Activated T-helper 1 cell treated with anti-CD3 and anti-CD28 coated beads, Interleukin-12 subunit alpha, Interleukin-12 subunit beta, Interleukin-2, Interleukin-4 antibody, amounts not matched to agents 30 ng/mL and 10 ng/mL and 1 ng/mL, durations not matched to agents 14 hours and 24 hours and 36 hours (primary cell): Measurements from ENCODE around the gene MOB1A. TPM values are rescaled to one million over a fixed set of nuclear protein-coding genes. Genes with fewer than 3 reads are reported as not detected.
"Not testable (repeated sequence)": the region's sequence is repeated elsewhere in the genome, so short reads cannot be mapped to it uniquely, and the experiment has no call there.

ENCODE experiments used
- DNase-seq: peaks from one replicate; pipeline ENCODE4 v3.0.0; 2021; ENCODE audit warnings: low spot score
- H3K27ac Mint-ChIP-seq: one replicate; pipeline ENCODE4 v1.8.0; 2021; ENCODE audit warnings: mild to moderate bottlenecking, mixed read lengths
- H3K27me3 Mint-ChIP-seq: one replicate; pipeline ENCODE4 v1.8.0; 2022; ENCODE audit warnings: mild to moderate bottlenecking, moderate library complexity, mixed read lengths; ENCODE audit not compliant: insufficient read depth
- H3K36me3 Mint-ChIP-seq: one replicate; pipeline ENCODE4 v1.8.0; 2021; ENCODE audit warnings: low read depth, mixed read lengths
- H3K4me1 Mint-ChIP-seq: one replicate; pipeline ENCODE4 v1.8.0; 2021; ENCODE audit warnings: low read depth, mixed read lengths
- H3K4me3 Mint-ChIP-seq: one replicate; pipeline ENCODE4 v1.8.0; 2021; ENCODE audit warnings: mild to moderate bottlenecking, moderate library complexity, mixed read lengths
- H3K9me3 Mint-ChIP-seq: one replicate; pipeline ENCODE4 v1.8.0; 2021; ENCODE audit warnings: mixed read lengths
- intact Hi-C: fragments of 100-400 bp; cut with micrococcal nuclease; formaldehyde crosslinking; loops from one replicate; pipeline ENCODE4 v1.15.1; 2024
- total RNA-seq: library from RNA; stranded (reverse); gene quantifications from 2 replicates; pipeline ENCODE4 v1.2.3, GENCODE V29; 2022

The MOB1A gene
- total RNA-seq, 1 donor from 2014 or later: 207 TPM

DNA sequence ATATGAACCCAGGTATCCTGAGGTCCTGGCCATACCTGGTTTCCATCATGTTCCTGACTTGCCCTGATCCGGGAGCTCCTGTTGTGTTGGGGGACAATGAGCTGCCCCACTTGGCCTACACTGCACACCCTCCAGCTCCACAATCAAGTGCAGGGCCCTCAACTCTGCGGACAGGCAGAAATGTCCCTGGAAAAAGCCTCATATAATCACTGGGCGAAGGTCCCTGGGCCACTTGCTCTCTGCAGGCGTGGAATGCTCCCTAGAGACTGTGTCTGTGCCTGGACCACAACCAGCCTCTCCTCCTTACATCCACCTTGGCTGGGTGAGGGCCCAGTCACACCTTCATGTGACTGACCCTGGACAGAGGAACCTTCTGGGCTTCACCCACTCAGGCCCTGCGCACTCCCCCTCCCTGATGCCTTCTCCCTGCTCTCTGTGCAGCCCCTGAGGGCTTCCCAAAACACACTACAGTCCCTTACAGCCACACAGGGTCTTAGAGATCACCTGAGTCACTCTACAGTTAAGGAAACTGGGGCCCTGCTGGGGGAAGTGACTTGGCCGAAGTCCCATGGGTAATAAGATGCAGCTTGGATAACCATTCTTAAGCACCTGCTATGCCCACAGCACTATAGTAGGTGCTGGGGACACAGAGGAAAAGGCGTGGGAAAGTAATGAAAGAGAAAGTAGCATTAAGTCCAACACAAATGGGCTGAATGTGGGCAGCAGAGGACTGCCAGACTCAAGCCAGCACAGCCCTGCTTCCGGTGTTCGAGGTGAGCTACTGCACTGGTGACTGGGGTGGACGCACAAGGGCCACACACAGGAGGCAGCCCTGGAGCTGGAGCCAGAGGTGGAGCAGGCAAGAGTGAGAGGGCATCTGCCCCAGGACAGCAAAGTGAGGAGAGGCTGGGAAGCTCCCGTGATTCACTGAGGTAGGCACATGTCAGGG lies 40.8 kb downstream of the MOB1A start:
- H3K36me3 Mint-ChIP-seq: peaks cover 27% of the 10 kb centered on the region
- no peaks in the 10 kb centered on the region for H3K27me3 Mint-ChIP-seq
- H3K4me1 Mint-ChIP-seq: peaks cover 7% of the 10 kb centered on the region
- H3K27ac Mint-ChIP-seq: no peak overlapping the region
- no peaks in the 10 kb centered on the region for H3K9me3 Mint-ChIP-seq
- intact Hi-C loops: no loop called here
- H3K4me3 Mint-ChIP-seq: no peak overlapping the region
- DNase-seq: no peak

DNA sequence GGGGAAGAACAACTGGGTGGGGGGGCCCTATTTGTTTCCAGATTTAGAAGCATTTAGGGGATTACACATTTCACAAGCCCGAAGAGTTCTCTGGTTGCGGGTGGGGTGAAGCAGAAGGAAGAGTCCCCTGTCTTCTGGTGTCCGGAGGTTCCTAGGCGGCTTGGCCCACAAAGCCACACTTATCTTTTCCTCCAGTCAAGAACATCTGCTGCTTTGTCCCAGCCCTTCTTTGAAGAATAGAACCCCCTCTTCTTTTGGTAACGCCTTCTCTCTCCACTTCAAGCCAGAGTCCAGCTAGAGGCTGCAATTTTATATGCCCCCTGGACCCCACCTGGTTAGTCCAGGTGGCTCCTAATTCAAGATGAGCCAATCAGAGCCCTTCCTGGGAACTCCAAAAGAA lies 46.8 kb downstream of the MOB1A start:
- intact Hi-C loops: no loop called here
- H3K36me3 Mint-ChIP-seq: peaks cover 15% of the 10 kb centered on the region
- H3K9me3 Mint-ChIP-seq: no peaks in the 10 kb centered on the region
- H3K27me3 Mint-ChIP-seq: peaks cover 11% of the 10 kb centered on the region
- no peak for DNase-seq
- no peak overlapping the region for H3K4me3 Mint-ChIP-seq
- no peaks in the 10 kb centered on the region for H3K4me1 Mint-ChIP-seq
- H3K27ac Mint-ChIP-seq: no peak overlapping the region

DNA sequence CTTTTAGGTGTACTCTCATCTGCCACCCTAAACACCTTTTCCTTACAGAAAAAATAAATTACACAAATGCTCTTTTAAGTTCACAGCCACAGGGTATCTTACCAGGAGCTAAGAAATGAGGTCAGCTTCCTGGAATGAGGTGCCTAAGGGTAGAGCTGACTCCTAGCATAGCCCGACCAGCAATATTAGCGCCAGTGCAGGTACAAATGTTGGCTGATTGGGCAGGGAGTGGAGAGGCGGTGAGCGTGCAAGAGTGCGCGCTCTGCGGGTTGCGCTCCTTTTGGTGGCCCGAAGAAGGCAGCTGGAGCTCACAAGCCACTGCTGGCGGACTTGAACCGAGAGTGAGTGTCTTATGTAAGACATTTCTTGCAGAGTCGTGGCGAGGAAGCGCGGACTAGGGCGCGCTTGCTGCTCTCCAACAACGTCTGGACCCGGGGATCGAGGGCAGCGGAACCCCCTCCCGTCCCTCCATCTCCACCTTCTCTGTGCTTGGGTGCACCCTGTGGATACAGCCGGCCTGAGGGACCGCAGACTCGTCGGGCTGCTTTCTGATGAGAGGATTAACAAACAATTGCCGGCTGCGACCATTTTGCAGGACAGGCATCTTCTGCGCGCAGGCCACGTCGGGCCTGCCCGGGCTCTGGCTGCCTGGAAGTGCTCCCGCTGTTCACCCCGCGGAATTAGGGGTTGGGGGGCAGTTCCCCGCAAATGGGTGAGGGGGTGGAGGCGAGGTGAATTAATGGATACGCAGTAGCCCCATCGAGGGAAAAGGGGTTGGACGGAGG lies 48.3 kb downstream of the MOB1A start:
- DNase-seq: no peak
- peaks cover 13% of the 10 kb centered on the region for H3K36me3 Mint-ChIP-seq
- H3K9me3 Mint-ChIP-seq: no peaks in the 10 kb centered on the region
- H3K27ac Mint-ChIP-seq: no peak overlapping the region
- H3K4me1 Mint-ChIP-seq: no peaks in the 10 kb centered on the region
- H3K27me3 Mint-ChIP-seq: peaks cover 11% of the 10 kb centered on the region
- intact Hi-C loops: no loop called here
- no peak overlapping the region for H3K4me3 Mint-ChIP-seq

DNA sequence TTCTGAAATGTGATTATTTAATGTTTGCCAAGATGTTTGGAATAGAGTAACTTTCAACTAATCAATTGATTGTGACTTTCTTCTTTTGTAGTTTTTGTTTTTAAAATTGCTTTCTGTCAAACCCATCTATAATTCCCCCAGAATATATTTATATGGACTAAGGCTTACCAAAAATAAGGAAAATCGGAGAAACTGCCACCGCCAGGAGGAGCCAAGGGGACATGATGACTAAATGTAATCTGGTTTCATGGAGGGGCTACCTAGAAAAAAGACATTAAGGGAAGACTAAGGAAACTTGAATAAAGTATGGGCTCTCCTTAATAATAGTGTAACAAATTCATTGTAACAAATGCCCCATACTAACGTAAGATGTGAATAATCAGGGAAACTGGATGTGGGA lies 50.5 kb downstream of the MOB1A start:
- no peak overlapping the region for H3K4me3 Mint-ChIP-seq
- H3K36me3 Mint-ChIP-seq: peaks cover 2% of the 10 kb centered on the region
- no peaks in the 10 kb centered on the region for H3K4me1 Mint-ChIP-seq
- H3K27me3 Mint-ChIP-seq: peaks cover 11% of the 10 kb centered on the region
- H3K27ac Mint-ChIP-seq: no peak overlapping the region
- no peaks in the 10 kb centered on the region for H3K9me3 Mint-ChIP-seq
- intact Hi-C loops: no loop called here
- no peak for DNase-seq

DNA sequence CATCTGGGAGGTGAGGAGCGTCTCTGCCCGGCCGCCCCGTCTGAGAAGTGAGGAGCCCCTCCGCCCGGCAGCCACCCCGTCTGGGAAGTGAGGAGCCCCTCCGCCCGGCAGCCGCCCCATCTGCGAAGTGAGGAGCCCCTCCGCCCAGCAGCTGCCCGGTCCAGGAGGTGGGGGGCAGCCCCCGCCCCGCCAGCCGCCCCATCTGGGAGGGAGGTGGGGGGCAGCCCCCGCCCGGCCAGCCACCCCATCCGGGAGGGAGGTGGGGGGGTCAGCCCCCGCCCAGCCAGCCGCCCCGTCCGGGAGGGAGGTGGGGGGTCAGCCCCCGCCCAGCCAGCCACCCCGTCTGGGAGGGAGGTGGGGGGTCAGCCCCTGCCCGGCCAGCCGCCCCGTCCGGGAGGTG lies 54.7 kb downstream of the MOB1A start:
- DNase-seq, H3K27me3 Mint-ChIP-seq, H3K4me3 Mint-ChIP-seq, H3K27ac Mint-ChIP-seq, H3K4me1 Mint-ChIP-seq: not testable (repeated sequence)
- H3K9me3 Mint-ChIP-seq: peaks cover 19% of the 10 kb centered on the region
- peaks cover 11% of the 10 kb centered on the region for H3K36me3 Mint-ChIP-seq
- intact Hi-C loops: loop anchor here (5.0 kb wide), 2 partner anchors 122 to 137 kb away; no protein-coding TSS in a partner anchor

DNA sequence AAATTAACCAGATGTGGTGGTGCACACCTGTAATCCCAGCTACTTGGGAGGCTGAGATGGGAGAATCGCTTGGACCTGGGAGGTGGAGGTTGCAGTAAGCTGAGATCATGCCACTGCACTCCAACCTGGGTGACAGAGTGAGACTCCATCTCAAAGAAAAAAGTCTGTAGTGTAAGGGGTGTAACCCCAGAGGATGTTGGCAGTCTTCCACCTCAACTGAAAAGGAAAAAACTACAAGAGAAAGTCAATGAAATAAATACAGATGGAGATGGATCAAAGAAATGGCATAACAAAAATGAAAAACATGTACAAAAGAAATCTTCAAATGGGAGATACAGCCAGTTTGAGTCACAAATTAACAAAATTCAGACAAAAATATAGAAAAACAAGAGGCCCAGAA lies 56.8 kb downstream of the MOB1A start:
- not testable (repeated sequence) for H3K4me3 Mint-ChIP-seq, H3K4me1 Mint-ChIP-seq, H3K27ac Mint-ChIP-seq, DNase-seq, H3K27me3 Mint-ChIP-seq
- peaks cover 19% of the 10 kb centered on the region for H3K9me3 Mint-ChIP-seq
- intact Hi-C loops: loop anchor here (2.0 to 5.0 kb wide), 3 partner anchors 120 to 195 kb away; partner anchors contain the start of gene DGUOK
- H3K36me3 Mint-ChIP-seq: peaks cover 11% of the 10 kb centered on the region

DNA sequence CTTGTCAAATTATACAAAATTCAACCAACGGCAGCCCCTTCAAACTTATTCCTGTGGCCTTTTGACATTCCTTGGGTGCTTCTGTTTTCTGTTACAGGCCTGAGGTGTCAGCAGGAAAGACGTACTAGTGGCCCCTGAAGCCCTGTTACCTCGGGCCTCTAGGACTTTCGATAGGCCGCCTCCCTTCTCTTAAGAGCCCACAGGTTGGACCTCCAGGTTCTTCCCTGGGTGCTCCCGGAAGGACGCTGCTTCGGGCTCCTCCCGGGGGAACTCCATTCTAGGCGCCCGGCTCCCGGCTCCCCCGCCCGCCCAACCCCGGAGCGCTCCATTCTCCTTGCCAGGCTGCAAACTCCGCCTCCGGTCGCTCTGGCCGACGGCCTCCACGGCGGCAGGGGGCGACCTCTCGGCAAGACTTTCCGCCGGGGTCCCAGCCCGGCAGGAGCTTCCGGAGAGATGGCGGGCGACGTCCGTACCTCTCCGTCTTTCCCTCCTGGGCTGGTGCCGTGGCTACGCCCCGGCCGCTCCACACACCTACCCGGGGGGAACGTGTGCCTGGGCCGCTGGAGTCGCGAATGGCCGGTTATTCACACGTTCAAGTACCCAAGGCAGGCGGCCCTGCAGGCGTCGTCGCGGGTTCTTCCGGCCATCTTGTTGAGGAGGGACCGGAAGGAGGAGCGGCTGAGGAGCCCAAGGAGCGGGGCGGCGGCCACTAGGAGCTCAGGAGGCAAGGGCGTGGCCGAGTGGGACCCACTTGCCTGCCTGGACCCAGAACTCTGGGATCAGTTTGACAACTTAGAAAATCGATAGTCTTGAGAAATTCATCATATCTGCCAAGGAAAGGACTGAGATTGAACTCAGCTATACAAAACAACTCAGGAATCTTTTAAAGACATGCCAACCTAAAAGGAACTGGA lies 58.5 kb downstream of the MOB1A start:
- intact Hi-C loops: loop anchor here (1.0 to 5.0 kb wide), 9 partner anchors 28 to 383 kb away; partner anchors contain the start of genes DGUOK, DUSP11, MOB1A and STAMBP
- Mint-ChIP-seq H3K9me3 (peaks cover 19% of the 10 kb centered on the region), H3K4me1 (peaks cover 7% of the 10 kb centered on the region), H3K27me3 (peaks cover 12% of the 10 kb centered on the region), H3K4me3 (peak overlapping the region; percentile 82), H3K36me3 (peaks cover 11% of the 10 kb centered on the region), H3K27ac (peak overlapping the region; percentile 88)
- peak; percentile 82 for DNase-seq

DNA sequence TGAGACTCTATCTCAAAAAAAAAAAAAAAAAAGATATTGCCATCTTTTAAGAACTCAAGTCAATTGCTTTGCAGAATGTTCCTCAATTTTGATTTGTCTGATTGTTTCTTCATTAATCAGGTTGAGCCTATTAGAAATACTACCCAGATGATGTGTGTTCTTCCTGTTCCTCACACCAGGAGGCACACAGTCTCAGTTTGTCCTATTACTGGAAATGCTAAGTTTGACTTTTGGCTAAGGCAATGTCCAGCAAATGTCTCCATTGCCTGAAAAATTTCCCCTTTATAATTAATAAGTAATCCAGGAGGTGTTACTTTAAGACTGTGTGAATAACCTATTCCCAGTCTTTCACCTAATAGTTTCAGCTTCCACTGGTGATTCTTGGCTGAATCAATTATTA lies 59.3 kb downstream of the MOB1A start:
- intact Hi-C loops: no loop called here
- no peak overlapping the region for H3K4me3 Mint-ChIP-seq
- peaks cover 18% of the 10 kb centered on the region for H3K27me3 Mint-ChIP-seq
- peaks cover 19% of the 10 kb centered on the region for H3K9me3 Mint-ChIP-seq
- DNase-seq: no peak
- no peak overlapping the region for H3K27ac Mint-ChIP-seq
- H3K4me1 Mint-ChIP-seq: peaks cover 7% of the 10 kb centered on the region
- peaks cover 11% of the 10 kb centered on the region for H3K36me3 Mint-ChIP-seq

DNA sequence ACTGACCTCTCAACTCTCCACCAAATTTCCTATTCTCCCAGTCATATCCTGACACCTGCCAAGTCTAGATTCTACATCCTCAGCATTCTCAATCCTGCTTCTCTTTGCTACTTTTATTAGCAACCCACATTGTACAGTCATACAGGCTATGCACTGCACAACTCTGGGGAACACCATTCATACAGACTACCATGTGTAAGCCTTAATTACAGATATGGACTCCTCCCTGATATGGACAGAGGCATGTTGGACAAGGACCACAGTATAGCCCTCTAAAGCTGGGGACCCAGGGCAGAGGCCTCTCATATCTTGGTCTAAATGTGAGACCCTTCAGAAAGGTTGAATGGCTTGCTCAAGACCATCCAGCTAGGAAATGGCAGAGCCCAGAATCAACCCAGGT lies 67.3 kb downstream of the MOB1A start:
- H3K27ac Mint-ChIP-seq: no peak overlapping the region
- no peak overlapping the region for H3K4me3 Mint-ChIP-seq
- DNase-seq: no peak
- intact Hi-C loops: no loop called here
- peaks cover 15% of the 10 kb centered on the region for H3K27me3 Mint-ChIP-seq
- H3K4me1 Mint-ChIP-seq: no peaks in the 10 kb centered on the region
- no peaks in the 10 kb centered on the region for H3K9me3 Mint-ChIP-seq
- H3K36me3 Mint-ChIP-seq: peaks cover 2% of the 10 kb centered on the region

DNA sequence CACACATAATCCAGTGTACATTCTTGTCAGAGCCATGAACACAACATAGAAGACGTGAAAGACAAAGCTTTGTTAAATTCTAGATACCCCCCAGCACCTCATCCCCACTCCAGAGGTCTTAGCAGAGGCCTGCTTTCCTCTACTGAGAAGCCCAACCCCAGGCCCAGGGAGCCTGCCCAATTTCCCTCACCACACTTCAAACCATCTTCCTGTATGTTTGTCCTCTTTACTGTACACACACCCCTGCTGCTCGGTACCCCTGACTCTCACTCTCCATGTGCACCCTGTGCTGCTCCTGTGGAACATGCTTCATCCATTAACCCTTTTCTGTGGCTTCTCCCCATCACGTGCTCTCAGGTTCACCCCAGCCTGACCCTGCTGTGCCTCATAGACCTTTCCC lies 68.1 kb downstream of the MOB1A start:
- no peak for DNase-seq
- no peaks in the 10 kb centered on the region for H3K4me1 Mint-ChIP-seq
- H3K27me3 Mint-ChIP-seq: peaks cover 11% of the 10 kb centered on the region
- H3K9me3 Mint-ChIP-seq: no peaks in the 10 kb centered on the region
- H3K4me3 Mint-ChIP-seq: no peak overlapping the region
- H3K36me3 Mint-ChIP-seq: peaks cover 2% of the 10 kb centered on the region
- intact Hi-C loops: no loop called here
- no peak overlapping the region for H3K27ac Mint-ChIP-seq

DNA sequence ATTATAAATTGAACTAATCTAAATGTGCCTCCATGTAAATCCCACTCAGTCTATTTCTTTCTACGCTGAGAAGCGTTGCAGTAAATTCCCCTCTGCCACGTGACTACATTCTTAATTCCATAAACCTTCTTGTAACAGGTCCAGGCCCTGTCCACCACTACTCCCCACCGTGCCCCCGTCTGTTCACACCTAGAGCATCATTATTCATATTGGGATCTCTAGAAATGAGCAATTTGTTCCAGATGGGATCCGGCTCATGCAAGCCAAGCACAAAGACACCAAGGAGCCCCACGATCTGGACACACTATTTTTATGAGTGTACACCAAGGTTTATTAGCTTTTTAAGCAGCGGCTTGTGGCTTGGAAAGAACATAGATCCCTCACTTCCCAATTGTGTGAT lies 69.1 kb downstream of the MOB1A start:
- no peak for DNase-seq
- peaks cover 2% of the 10 kb centered on the region for H3K36me3 Mint-ChIP-seq
- H3K4me3 Mint-ChIP-seq: no peak overlapping the region
- H3K9me3 Mint-ChIP-seq: no peaks in the 10 kb centered on the region
- intact Hi-C loops: no loop called here
- H3K27ac Mint-ChIP-seq: no peak overlapping the region
- peaks cover 4% of the 10 kb centered on the region for H3K27me3 Mint-ChIP-seq
- H3K4me1 Mint-ChIP-seq: no peaks in the 10 kb centered on the region

DNA sequence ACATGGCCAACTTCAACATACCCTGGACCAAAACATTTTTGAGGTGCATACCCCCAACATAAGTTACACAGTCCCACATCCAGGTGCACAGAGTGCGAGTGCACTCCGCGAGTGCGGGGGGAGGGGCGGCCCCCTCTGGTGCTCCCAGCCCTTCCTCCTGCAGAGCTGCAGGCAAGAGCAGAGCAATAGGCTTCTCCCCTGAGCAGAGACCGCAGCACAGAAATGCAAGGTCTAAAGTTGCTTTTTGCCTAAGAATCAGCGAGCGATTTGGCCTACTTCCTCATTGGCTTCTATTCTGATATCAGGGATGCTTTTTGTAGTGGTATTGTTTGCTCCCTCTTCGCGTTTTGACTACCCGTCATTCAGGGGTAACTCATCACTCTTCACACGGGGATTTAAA lies 71.6 kb downstream of the MOB1A start:
- Mint-ChIP-seq H3K27ac (no peak overlapping the region), H3K36me3 (peaks cover 7% of the 10 kb centered on the region), H3K4me1 (no peaks in the 10 kb centered on the region), H3K9me3 (no peaks in the 10 kb centered on the region), H3K27me3 (no peaks in the 10 kb centered on the region), H3K4me3 (no peak overlapping the region)
- DNase-seq: no peak
- intact Hi-C loops: no loop called here
